GM23248 (cell line): Measurements from ENCODE around the gene C10orf88.

Source experiments
- EZH2 ChIP-seq: fragments of 200-600 bp; sonication (generic); IDR thresholded peaks from 2 replicates; pipeline ENCODE4 v1.6.1; 2018; ENCODE audit warnings: antibody characterized with exemption, mild to moderate bottlenecking; ENCODE audit not compliant: insufficient read depth, poor library complexity, severe bottlenecking
- EZH2phosphoT487 ChIP-seq: fragments of 200-600 bp; sonication (generic); IDR thresholded peaks from 2 replicates; pipeline ENCODE4 v1.6.1; 2018; ENCODE audit warnings: antibody characterized with exemption, moderate library complexity, mild to moderate bottlenecking, low read depth; ENCODE audit not compliant: insufficient read depth

DNA sequence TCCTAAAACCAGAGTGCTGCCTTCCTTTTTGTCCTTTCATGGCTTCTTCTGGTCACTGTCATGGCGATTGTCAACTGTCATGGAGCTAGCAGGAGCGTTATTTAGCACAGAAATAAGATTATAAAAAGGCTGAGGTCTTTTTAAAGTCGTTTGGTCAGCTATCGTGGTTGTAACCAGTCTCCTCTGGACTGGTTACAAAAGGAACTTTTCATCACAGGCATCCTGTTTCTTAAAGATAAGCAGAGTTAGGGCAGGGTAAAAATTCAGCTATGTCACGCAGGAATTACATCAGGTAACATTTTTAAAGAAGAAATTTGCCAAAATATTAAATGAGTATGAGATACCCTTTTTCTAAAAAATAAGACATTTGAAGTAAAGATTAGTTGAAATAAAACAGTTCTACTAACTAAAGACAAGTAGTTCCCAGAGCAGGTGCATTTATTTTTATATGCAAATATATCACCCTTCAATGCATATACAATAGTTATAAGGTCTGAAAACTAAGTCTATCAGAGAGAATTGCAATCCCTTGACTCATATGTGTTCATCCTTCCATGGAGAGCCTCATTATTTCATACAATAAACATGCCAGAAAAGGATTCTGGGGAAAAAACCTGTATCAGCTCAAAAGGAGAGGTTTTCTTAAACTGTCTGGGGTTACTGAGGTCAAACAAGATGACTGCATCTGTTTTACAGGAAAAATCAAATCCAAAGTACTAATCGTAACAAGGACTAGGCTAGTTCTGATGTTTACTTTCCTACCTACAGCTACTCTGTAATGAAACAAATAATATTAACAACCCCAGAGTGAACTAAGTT lies 22.7 kb downstream of the C10orf88 start:
- no peak for TF ChIP-seq EZH2phosphoT487
- no peak for TF ChIP-seq EZH2
